ENCODE measurements around the gene SMARCE1.

SMARCE1 gene

DNA sequence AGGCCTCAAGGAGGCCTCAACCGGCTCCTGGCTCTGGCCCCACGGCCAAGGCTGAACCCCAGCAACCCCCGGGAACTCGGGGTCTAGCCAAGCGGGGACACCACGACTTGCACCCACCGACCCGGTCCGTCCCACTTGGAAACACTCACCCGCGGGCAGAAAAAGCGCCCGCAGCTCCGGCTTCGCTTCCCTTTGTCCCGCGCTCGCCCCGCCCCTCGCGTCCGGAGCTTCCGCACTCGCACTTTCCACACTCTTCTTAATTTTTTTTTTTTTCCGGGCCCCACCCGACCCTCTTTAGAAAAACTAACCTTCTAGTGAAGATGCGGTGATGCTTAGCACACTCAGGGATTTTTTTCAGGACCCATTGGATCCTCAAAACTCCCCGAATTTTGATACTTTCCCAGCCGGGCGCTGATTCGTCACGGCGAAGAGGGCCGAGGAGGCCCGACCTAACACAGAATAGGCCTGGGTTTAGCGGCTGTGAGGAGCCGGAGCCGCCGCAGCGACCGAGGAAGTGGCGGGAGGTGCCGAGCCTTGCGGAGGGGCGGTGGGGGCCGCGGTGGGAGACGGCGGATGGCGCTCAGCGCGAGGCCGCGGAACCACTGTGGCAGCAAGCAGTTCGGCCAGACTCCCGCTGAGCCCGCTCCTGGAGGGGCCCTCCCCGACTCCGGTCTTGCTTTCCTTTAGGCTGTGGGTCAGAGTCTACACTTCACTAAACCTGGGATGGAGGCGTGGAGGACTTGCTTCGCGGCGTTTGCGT, at the start of gene SMARCE1:
SMARCE1 (minus strand) TSS at position 195 of the 760 bp plus-strand sequence. CDS start 2,016 bp downstream, outside the sequence.
- peak; percentile 86 for DNase-seq

DNA sequence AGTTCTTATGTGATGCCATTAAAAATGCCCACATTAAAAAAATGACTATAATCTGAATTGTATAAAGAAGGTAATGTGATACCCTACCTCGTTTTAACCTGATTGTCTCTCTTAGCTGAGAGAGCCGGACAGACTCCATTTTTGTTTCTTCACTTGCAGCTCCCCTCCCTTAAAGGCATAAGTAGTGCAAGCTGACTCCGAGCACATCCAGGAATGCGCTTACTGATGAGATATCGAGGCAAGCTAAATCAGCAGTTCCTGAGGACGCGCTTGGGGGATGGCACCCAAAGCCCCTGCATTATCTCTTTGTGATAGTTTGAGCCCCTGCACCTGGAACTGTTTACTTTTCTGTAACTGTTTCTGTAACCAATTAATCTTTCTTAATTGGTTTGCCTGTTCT, 49.7 kb upstream of the SMARCE1 start:
- no peak for DNase-seq

DNA sequence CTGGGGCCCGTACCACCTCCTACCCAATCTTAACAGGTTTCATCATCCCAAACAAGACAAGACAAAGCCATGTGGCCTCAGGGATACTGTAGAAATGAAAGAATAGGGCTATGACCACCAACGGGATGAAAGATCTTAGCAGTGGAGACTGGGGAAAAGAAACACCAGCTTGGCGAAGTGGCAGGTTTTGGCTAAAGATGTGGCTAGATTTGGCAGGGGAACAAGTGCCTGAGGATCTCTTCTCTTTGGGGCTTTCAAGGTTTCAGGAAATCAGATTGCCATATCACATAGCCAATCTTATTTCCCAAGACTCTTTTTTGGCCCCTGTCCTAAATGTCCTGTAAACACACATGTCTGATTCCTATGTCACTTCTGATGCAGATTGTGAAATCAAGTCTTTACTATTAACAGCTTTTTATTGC, 49.0 kb upstream of the SMARCE1 start:
- no peak for DNase-seq

DNA sequence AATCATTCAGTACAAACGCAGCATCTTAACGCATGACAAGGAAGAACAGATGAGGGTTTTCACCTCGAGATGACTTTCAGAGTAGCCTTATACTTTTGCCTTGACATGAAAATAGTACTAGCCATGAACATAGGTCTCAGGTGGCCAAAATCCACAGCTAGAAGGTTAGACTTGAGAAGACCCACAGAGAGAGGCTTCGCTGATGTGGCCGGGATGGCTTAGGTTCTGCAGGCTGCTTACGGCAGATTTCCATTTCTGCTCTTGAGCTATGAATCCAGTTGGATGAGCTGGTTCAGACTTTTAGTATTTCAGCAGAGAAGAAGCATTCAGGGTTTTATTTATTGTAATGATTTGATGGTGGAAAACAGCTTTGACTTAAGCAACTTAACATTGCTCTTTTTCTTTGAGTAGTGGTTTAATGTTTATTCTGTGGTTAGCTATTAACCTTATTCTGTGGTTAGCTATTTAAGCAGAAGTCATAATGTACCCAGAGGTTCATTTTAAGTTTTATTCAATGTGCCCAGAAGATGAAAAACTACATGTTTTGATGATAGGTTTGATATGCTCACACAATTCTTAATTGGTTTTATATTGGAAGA, 48.4 kb upstream of the SMARCE1 start:
- no peak for DNase-seq

DNA sequence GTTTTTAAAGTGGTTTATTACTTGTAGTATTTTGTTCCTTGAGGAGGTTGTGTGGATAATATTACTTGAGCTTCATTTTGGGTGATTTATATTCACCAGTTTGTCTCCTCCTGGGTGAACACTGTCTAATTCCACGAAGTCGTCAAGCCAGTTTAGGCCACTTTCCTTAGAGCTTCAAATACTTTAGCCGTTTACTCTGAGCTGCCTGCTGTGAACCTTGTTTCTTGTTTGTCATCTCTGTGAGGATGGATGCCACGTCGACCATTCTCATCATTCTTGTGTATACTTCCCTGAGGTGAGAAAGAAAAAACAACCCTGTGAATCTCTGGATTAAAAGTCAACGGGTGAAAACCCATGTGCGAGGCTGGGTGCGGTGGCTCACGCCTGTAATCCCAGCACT, 47.0 kb upstream of the SMARCE1 start:
- DNase-seq = no peak

DNA sequence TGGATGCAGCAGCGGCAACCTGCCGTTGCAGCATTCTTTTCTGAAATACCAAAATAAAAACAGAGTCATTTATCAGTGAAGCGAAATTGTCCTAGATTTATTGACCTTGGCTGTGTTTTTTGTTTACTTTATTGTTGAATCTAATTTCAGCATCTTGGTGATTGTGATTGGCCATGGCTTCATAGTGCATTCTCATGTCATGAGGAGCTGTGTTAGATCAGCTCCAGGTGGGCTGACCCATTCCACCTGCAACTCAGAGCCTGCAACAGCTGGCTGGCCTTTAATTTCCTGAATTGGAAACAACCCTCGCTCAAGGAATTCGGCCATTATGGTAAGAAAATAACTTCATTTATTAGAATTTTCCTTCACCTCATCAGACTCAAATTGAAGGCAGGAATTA, 39.5 kb upstream of the SMARCE1 start:
- no peak for DNase-seq

DNA sequence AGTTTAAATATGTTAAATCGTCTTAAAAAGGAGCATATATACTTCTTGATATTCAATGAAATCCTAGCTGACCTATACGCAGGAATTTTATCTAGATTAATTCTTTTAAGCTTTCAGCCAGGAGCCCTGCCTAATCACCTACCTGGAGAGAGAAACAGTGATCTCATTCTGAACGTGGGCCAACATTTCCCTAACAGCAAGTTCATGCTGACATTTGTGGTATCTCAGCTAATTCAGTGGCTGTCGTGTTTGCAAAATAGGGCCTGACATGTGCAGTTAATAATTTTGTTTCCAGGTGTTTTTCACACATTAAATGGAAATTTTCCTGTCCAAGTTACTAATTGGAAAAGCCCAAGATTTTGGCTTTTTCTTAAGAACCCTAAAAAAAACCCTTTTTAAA, 38.6 kb upstream of the SMARCE1 start:
- DNase-seq = no peak

DNA sequence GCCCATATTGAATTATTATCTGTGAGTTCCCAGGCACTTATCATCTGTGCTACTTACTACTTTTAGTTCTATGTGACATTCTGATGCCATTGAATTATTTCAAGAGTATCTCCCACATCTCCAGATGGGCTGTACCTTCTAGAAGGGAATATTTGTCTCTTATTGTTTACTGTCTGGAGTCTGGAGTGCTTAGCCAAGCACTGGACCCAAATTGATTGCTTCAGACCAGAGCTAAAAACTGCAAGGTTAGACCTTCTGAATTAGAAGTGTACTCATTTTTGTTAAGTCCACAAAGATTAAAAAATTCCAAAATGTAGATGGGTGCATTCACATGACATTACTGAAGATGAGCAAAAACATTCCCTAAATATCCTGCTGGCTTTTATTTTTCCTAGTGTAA, 33.4 kb upstream of the SMARCE1 start:
- no peak for DNase-seq

DNA sequence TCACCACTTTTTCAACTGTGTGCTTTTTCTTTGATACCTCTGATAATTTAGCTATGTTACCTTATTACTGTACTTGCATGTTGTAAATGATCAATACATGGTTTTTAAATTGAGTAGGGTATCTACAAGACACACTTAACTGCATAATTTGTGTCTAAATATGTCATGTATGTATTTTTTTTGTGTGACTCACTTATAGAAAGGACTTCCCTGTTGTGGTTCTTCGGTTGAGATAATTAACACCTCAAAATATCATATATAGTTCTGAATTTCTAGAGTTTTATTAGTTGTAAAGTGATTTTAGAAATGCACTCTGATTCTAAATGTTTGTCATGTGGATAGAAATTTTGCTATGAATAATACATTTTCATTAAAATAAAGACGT, 31.9 kb upstream of the SMARCE1 start:
- no peak for DNase-seq

DNA sequence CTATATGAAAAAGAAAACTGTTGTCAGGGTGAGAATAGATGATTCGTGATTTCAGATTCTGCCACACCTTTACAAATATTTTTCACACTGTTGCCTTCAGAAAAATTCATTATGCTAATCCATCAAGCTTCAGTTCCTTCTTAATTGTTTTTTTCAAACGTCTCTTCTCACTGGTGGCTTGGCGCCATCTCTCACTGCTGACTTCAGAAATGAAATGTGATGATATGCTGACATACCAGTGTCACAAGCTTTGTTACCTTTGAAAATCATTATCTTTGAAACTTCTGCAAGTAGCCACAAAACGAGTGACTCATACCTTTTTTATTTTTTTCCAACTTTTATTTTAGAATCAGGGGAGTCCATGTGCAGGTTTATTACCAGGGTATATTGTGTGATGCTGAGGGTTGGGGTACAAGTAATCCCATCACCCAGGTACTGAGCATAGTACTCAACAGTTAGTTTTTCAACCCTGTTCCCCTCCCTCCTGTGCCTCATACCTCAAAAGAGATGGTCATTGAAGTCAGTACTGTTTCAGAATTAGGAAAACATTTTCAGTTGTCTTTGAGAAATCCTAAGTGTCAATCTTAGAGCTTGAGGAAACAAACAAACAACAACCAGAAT, 31.4 kb upstream of the SMARCE1 start:
- DNase-seq = no peak

DNA sequence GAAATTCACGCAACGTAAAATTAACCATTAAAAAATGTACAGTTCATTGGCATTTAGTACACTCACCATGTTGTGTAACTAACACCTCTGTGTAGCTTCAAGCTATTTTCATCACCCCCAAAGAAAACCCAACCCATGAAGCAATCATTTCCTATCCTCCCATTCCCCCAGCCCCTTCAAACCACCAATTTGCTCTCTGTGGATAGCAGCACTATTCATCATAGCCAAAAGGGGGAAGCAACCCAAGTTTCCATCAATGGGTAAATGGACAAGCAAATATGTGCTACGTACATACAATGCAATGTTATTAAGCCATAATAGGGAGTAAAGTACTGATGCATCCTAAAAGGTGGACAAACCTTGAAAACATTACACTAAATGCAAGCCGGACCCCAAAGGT, 28.3 kb upstream of the SMARCE1 start:
- no peak for DNase-seq

DNA sequence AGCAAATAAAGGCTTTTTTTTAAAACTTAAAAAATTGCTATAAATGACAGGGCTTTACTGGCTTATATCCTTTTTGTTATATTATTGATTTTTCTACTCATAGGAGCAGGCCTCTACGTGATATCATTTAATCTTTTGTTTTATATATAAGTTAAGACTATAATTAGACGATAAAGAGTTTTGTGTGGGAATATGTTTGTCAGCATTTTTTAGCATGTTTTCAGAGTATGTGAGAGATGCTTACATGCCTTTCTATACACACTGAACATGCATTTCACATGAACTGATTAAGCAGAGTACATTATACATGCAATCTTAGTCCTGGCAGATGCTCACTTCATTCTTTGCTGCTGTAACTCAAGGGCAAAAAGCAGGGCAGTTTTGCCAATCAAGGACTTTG, 25.0 kb upstream of the SMARCE1 start:
- DNase-seq = no peak

DNA sequence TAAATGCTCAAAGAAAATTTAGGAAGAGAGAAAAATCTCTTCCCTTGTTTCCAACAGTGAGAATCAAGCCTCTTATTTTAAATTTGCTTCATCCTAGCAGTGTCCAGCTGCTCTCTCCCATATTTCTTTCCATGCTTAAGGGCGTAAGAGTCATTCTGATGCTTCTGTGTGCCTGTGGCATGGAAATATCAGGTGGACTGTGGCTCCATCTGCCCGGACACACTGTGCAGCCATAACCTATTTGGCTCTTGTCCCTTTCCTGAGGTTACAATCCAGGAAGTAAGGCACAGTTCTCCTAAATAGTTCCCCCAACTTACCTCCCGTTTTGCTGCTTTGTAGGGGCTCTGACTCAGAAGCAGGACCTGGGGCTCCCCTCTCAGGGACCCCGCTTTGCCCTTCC, 23.7 kb upstream of the SMARCE1 start:
- no peak for DNase-seq

DNA sequence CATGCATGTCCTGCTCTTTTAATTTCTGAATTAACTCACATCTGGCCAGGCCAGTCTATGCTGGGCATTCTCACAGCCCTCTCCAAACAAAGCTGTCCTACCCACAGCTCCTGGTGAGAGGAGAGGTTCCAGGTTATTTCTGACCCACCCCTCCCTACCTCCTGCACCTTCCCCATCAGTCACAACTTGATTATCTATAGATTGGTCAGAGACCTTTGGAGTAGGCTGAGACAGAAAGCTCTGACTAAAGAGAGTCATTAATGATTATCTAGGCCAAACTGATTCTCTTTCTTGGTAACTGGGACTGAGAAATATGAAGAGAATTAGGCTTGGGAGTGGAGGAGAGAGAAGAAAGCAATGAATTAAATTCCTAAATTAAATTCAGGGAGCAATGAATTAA, 18.7 kb upstream of the SMARCE1 start:
- DNase-seq = no peak

DNA sequence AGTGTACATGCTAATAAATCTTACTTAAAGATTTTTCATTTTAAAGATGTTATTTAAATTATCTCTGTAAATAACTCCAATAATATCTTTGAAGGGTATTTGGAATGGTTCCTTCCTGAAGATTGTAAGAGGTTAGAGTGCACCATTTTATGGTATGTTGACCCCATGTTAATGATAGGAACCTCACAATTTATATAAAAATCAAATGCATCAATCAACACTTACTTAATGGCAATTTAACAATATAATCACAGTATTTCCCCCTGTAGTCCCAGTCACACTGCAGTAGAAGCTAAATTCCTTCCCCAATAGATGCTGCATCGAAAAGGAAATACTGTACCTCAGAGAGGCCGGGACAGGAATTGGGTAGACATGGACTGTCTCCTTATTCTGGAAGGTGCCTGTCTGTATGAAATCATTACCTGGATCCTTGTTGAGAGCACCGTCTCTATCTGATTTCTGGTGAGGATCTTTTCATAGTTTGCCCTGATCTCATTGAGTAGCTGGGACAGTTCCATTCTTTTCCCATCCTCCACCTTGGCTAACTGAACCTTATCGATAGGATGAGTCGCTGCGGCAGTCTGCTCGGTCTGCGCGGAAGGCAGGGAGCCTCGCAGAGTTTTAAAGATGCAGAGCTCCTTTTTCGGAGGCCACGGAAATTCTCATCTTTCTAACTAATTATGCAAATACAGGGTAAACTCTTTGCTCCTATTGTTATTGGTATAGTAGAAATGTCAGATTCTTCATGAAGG, 17.1 kb upstream of the SMARCE1 start, which contains the start of gene KRT222:
KRT222 (minus strand) TSS at position 596 of the 752 bp plus-strand sequence; CDS start at position 518, 78 bp downstream.
- no peak for DNase-seq

DNA sequence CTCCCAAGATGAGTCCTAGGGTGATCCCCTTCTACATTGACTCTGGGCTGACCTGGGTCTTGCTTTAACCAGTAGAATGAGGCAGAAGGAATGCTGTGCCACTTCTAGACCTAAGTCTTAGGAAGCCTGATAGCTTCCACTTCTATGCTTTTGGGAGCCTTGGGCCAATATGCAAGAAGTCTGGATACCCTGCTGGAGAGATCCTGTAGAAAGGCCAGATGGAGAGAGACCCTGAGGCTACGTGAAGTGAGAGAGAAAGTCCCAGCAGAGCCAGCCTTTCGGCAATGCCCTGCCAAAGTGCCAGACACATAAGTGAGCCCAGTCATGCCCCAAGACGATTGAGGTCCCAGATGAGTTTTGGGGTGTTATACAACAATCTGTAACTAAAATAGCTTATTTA, 15.6 kb upstream of the SMARCE1 start:
- no peak for DNase-seq

DNA sequence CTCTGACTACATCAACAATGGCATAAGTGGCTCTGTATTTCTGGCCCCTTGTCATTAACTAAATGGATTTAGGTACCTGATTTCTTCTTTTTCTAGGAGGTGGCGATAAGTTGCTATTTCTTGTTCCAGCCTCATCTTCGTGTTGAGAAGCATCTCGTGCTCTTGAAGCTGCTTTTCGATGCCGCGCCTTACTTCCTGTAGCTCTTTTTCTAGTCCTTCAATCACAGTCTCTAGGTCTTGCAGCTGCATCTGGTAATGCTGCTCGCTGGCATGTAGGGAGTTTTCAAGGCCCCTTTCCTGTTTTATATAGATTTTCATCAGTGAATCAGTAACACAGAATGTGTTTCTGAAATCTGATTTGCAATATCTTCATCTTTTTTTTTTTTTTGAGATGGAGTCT, 12.3 kb upstream of the SMARCE1 start:
- DNase-seq = no peak

DNA sequence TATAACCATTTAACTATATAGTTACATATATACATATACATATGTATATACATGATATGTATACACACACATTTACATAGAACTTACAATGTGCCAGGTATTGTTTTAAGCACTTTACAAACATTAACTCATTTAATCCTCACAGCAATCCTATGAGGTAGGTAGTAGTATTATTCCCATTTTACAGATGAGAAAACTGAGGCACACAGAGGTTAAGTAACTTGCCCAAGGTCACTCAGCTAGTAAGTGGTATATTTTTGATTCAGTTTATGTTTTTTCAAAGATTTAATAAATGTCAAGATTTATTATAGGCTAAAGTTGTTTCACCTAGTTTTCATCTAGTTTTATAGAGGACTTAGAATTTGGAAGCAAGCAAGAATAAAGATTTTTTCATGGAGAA, 10.8 kb upstream of the SMARCE1 start:
- no peak for DNase-seq

DNA sequence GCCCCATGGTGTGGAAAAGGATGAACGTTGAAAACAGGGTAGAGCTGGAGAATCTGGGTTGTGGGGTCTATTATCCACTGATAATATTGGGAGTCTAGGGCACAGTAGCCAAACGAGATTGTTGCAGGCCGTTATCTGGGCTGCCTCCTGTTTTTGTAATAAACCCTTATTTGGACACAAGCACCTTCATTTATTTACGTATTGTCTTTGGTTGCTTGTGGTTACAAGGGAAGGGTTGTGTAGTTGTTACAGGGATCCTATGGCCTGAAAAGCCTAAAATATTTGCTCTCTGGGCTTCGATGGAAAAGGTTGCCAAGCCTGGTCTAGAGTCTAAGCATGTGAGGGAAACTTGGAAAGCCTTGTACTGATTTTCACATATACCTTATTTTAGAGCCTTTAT, 4.3 kb upstream of the SMARCE1 start:
- no peak for DNase-seq

DNA sequence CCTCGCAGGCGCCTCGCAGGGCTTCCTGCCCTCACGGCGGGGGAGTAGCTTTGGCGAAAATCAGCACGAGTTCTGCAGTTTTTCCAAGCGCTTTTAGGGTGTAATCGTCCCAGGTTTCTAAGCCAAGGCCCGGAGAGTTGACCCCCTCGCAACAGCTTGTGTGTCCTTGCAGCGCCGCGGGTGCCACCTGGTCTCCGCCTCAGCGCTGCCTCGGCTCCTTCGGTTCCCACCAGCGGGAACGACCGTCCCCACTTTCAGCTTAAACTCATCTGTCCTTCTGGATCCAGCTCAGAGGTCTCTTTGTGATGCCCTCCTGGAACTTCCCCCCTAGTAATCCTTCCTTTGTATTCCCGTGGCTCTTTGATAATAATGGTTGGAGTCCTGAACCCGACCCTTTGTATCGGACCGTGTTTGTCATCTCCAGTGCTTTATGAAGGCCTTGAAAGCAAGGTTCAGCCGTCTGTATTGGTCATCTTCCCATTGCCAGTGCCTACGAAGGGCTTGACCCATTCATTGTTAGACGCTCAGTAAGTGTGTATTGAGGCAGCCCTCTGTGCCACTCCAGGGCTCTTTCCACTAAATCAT, 858 bp upstream of the SMARCE1 start:
- no peak for DNase-seq

DNA sequence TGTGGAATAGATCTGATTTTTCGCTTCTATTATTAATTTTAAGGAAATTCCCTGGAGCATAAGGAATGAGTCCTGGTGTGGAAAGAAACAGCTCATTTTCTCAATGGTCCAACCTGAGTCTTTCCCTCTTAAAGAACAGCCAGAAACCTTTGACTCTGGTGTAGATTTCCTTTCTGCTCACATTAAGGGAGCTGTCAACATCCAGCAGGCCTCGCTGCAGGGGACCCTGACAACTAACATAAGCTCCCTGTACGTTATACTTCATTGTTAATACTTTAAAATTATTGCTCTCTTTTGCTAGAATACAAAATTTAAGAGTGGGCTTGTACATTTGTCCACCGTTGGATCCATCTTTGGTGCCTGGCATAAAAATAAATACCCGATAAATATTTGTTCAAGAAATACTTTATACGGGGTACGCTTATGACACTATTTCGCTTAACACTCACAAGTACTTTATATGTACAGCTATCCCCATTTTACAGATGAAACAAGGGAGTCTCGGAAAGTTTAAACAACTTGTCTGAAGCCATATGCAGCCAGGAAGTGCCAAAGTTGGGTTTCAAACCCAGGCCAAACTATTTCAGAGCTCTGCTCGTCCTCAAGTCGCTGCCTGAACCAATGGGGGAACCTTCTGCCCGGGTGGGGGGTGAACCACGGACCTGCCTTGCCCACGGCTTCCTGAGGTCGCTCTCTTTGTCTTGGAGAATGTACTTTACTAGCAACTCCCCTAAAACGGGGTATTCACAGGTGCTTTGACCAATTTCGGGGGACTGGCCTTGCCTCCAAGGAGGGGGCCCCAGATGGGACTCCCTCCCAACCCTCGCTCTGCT, 611 bp downstream of the SMARCE1 start:
- peak; percentile 2 for DNase-seq

DNA sequence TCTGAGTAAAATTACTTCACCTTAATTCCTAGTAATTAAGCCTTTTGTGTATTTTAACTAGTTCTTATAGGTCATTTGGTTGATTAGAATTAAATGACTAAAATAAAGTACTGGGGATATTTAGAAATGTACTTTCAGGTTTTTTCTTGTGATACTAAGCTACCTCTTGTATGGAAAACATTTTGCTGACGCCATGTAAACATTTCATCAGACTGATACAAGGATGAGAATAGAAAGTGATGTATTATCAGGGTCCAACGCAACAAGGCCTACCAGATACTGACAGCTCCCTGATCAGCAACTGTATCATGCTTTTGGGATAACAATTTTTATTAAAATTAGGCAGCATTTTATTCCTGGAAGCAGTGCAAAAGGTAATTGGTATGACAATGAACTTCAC, 1.7 kb downstream of the SMARCE1 start:
- no peak for DNase-seq

Data from fibroblast of skin of right quadriceps (primary cell).